ENCODE measurements around the gene SMCO4.
A peak's percentile ranks its signal among the peaks of the same experiment; 100 is the strongest.

SMCO4 gene

DNA sequence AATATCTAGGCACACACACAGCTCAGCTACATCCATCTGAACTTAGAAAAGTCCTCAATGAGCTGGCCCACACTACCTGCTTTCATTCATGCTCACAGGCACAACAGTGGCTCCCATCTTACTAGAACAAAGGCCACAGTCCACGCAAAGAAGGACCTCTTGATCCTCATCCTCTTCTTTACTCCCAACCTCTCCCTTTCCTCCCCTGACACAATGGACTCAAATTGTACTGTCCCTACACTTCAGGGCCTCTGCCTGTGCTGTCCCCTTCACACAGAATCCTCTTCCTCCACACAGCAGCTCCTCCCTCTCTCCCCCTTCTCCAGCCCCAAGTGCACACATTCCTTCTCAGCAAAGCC is 12.7 kb downstream of the SMCO4 start:
- no peak overlapping the region for H3K4me3 ChIP-seq (ENCODE audit: insufficient read depth in 1 of 2, low read depth in 1 of 2, low read length in 2 of 2)
- H3K27ac ChIP-seq (ENCODE audit: low read length, poor library complexity, severe bottlenecking): peak overlapping the region; percentile 56
- no peak overlapping the region for H2BK15ac ChIP-seq (ENCODE audit: low read depth, poor library complexity, severe bottlenecking)
- H4K8ac ChIP-seq (ENCODE audit: low read length): no peak overlapping the region
- H2AK5ac ChIP-seq (ENCODE audit: low read length, severe bottlenecking): peak overlapping the region; percentile 24
- H3K9me3 ChIP-seq (ENCODE audit: control insufficient read depth, low read length): no peaks in the 10 kb centered on the region
- H3K18ac ChIP-seq (ENCODE audit: low read depth in 1 of 2, low read length in 2 of 2): no peak overlapping the region
- peaks cover 0 to 4% of the 10 kb centered on the region in 2 experiments for H3K36me3 ChIP-seq (ENCODE audit: control insufficient read depth in 1 of 2, insufficient read depth in 2 of 2, low read depth in 1 of 2, low read length in 2 of 2)
- H3K79me1 ChIP-seq (replicated peaks; ENCODE audit: low read length, poor library complexity, severe bottlenecking): peaks cover 48% of the 10 kb centered on the region
- no peak overlapping the region for H3K4me2 ChIP-seq (ENCODE audit: low read length, poor library complexity, severe bottlenecking)
- no peak overlapping the region for H3K9ac ChIP-seq (ENCODE audit: low read length)
- no peak overlapping the region for H2BK5ac ChIP-seq (ENCODE audit: low read depth, low read length, poor library complexity, severe bottlenecking)
- H3K14ac ChIP-seq (ENCODE audit: low read length in 2 of 2): no peak overlapping the region
- no peak overlapping the region for H3K4ac ChIP-seq (ENCODE audit: low read depth in 1 of 2, low read length in 2 of 2)
- peaks cover 21% of the 10 kb centered on the region for H3K4me1 ChIP-seq (ENCODE audit: control insufficient read depth, insufficient read depth, low read depth, low read length)
- H2BK12ac ChIP-seq (ENCODE audit: low read length in 2 of 2): no peak overlapping the region
- no peak overlapping the region for H2BK120ac ChIP-seq (ENCODE audit: low read depth, low read length)
- DNase-seq: no peak
- no peak overlapping the region for H2AFZ ChIP-seq (ENCODE audit: low read depth, low read length)
- 96% methylated on average over 1 of the region's 1 CpG for WGBS
- no peak overlapping the region for H4K91ac ChIP-seq (ENCODE audit: low read length)
- H3K27me3 ChIP-seq (ENCODE audit: control insufficient read depth in 1 of 2, insufficient read depth in 1 of 2, low read length in 2 of 2): no peaks in the 10 kb centered on the region
- H3K23ac ChIP-seq (ENCODE audit: low read length in 2 of 2): no peak overlapping the region

DNA sequence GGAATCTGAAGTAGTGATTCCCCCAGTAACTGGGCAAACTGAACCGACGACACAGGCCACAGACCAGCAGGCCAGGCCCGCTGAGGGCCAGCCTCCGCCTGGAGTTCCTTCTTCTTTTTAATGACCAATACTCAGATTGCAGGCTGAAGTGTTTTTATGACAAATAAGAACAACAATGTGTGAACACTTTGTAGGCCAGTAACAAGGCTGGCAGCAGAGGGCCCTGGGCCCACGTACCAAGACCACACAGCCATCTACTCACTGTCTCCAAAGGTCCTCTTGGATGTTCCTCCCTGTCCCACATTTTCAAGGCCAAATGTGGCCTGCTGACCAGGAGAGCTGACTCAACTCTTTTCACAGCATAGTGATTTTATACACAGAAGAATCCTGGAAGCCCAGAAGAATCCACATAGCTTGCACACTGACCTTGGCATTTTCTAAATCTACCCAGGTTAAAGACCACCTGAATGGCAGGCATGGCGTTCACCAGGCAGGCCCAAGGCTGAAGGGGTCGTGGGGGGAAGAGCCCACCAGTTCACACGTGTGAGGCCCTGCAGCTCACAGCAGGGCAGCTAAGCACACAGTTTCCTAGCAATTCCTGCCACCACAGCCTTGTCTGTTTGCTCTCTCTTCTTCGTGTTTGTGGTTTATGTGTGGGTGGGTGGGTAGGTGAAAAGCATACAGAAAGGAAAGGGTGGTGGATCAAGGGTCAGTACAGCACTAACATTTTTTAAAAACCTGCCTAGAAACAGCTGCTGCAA is 13.3 kb downstream of the SMCO4 start:
- H2BK12ac ChIP-seq (ENCODE audit: low read length in 2 of 2): no peak overlapping the region
- H2BK5ac ChIP-seq (ENCODE audit: low read depth, low read length, poor library complexity, severe bottlenecking): no peak overlapping the region
- 84% methylated on average over 7 of the region's 9 CpGs for WGBS

DNA sequence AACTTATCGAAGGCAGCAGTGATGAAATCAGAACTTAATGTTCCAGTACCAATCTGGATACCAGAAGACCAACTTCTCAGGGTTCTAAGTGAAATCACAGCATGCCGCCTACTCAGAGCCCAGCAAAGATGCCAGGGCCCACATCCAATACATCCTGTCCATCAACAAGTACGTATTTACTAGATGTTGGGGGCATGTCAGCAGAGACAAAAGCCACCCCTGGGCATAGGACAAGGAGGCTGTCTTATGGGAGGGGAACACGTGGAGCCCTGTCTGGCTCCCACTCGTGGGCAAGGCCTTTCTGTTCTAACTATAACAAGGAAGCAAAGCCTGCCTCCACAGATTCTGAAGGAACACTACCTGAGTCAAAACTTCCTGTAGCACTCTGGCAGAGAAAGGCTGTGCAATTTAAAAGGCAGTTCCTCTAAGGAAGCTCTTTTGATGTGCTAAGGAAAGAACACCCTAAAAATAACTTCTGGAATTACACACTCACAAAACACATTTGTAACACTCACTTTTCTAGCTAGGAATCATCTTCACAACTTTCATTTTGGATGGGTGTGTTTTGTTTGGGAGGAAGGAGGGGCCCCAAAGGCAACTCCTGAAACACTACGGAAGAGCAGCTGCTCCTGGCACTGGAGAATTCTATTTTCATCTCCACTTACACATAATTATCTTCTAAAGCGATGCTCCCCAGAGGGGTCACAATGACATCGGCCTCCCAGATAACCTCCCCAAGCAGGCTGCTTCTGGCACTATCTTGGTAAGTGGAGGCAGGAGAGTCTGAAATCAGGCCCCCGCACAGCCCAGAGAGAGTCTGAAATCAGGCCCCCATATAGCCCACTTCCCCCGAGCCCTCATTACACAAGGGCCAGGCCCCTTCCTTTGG is 14.2 kb downstream of the SMCO4 start:
- Histone ChIP-seq H3K4me2 (ENCODE audit: low read length, poor library complexity, severe bottlenecking) (no peak overlapping the region), H3K9ac (ENCODE audit: low read length) (peak overlapping the region; percentile 42), H2AK5ac (ENCODE audit: low read length, severe bottlenecking) (peak overlapping the region; percentile 68), H3K4me1 (ENCODE audit: control insufficient read depth, insufficient read depth, low read depth, low read length) (peaks cover 27% of the 10 kb centered on the region), H3K27me3 (ENCODE audit: control insufficient read depth in 1 of 2, insufficient read depth in 1 of 2, low read length in 2 of 2) (no peaks in the 10 kb centered on the region), H3K18ac (ENCODE audit: low read depth in 1 of 2, low read length in 2 of 2) (peak overlapping the region in 1 of 2 experiments; percentile 28), H2BK120ac (ENCODE audit: low read depth, low read length) (no peak overlapping the region), H3K14ac (ENCODE audit: low read length in 2 of 2) (no peak overlapping the region), H3K36me3 (ENCODE audit: control insufficient read depth in 1 of 2, insufficient read depth in 2 of 2, low read depth in 1 of 2, low read length in 2 of 2) (no peaks in the 10 kb centered on the region), H3K4me3 (ENCODE audit: insufficient read depth in 1 of 2, low read depth in 1 of 2, low read length in 2 of 2) (no peak overlapping the region), H4K91ac (ENCODE audit: low read length) (no peak overlapping the region), H2AFZ (ENCODE audit: low read depth, low read length) (no peak overlapping the region), H3K27ac (ENCODE audit: low read length, poor library complexity, severe bottlenecking) (peak overlapping the region; percentile 56), H3K9me3 (ENCODE audit: control insufficient read depth, low read length) (no peaks in the 10 kb centered on the region), H2BK5ac (ENCODE audit: low read depth, low read length, poor library complexity, severe bottlenecking) (no peak overlapping the region), H3K79me1 (replicated peaks; ENCODE audit: low read length, poor library complexity, severe bottlenecking) (peaks cover 47% of the 10 kb centered on the region), H2BK15ac (ENCODE audit: low read depth, poor library complexity, severe bottlenecking) (no peak overlapping the region), H3K23ac (ENCODE audit: low read length in 2 of 2) (peak overlapping the region in 1 of 2 experiments; percentile 67), H2BK12ac (ENCODE audit: low read length in 2 of 2) (no peak overlapping the region), H4K8ac (ENCODE audit: low read length) (no peak overlapping the region), H3K4ac (ENCODE audit: low read depth in 1 of 2, low read length in 2 of 2) (no peak overlapping the region)
- 84% methylated on average over 9 of the region's 10 CpGs for WGBS
- DNase-seq: no peak

More for the DNA sequence above, 13.3 kb downstream of the SMCO4 start:
- Histone ChIP-seq H3K36me3 (ENCODE audit: control insufficient read depth in 1 of 2, insufficient read depth in 2 of 2, low read depth in 1 of 2, low read length in 2 of 2) (no peaks in the 10 kb centered on the region), H3K23ac (ENCODE audit: low read length in 2 of 2) (no peak overlapping the region), H3K27ac (ENCODE audit: low read length, poor library complexity, severe bottlenecking) (peak overlapping the region; percentile 56), H4K91ac (ENCODE audit: low read length) (no peak overlapping the region), H3K4ac (ENCODE audit: low read depth in 1 of 2, low read length in 2 of 2) (no peak overlapping the region), H4K8ac (ENCODE audit: low read length) (no peak overlapping the region), H2BK120ac (ENCODE audit: low read depth, low read length) (no peak overlapping the region), H3K79me1 (replicated peaks; ENCODE audit: low read length, poor library complexity, severe bottlenecking) (peaks cover 47% of the 10 kb centered on the region), H3K18ac (ENCODE audit: low read depth in 1 of 2, low read length in 2 of 2) (peak overlapping the region in 1 of 2 experiments; percentile 70), H3K9me3 (ENCODE audit: control insufficient read depth, low read length) (no peaks in the 10 kb centered on the region), H2BK15ac (ENCODE audit: low read depth, poor library complexity, severe bottlenecking) (no peak overlapping the region), H3K27me3 (ENCODE audit: control insufficient read depth in 1 of 2, insufficient read depth in 1 of 2, low read length in 2 of 2) (no peaks in the 10 kb centered on the region), H2AFZ (ENCODE audit: low read depth, low read length) (no peak overlapping the region), H2AK5ac (ENCODE audit: low read length, severe bottlenecking) (no peak overlapping the region), H3K4me3 (ENCODE audit: insufficient read depth in 1 of 2, low read depth in 1 of 2, low read length in 2 of 2) (no peak overlapping the region), H3K4me2 (ENCODE audit: low read length, poor library complexity, severe bottlenecking) (no peak overlapping the region), H3K9ac (ENCODE audit: low read length) (peak overlapping the region; percentile 42), H3K14ac (ENCODE audit: low read length in 2 of 2) (peak overlapping the region in 1 of 2 experiments; percentile 84), H3K4me1 (ENCODE audit: control insufficient read depth, insufficient read depth, low read depth, low read length) (peaks cover 23% of the 10 kb centered on the region)
- DNase-seq: peak; percentile 28

DNA sequence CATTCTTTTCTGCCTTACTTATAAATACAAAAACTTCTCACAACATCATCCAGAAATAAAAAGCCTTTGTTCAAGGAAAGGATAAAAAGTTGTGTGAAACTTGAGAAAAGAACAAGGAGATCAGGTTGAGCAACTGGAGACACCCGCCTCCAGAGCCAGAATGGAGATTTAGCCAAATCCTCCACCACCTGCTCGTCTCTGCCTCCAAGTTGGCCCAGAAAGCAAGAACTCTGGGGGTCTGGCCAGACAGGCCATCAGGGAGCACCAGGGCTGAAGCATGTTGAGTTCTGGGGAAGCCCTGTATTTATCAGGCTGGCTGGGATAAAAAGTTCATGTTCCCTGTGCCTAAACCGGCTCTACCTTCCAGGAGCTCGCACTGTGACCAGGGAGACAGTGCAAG is 14.9 kb downstream of the SMCO4 start:
- no peak overlapping the region for H3K27ac ChIP-seq (ENCODE audit: low read length, poor library complexity, severe bottlenecking)
- no peak for DNase-seq
- no peak overlapping the region for H3K9ac ChIP-seq (ENCODE audit: low read length)
- no peak overlapping the region for H2BK5ac ChIP-seq (ENCODE audit: low read depth, low read length, poor library complexity, severe bottlenecking)
- H3K14ac ChIP-seq (ENCODE audit: low read length in 2 of 2): no peak overlapping the region
- H3K4me1 ChIP-seq (ENCODE audit: control insufficient read depth, insufficient read depth, low read depth, low read length): peaks cover 27% of the 10 kb centered on the region
- no peak overlapping the region for H4K91ac ChIP-seq (ENCODE audit: low read length)
- H2BK120ac ChIP-seq (ENCODE audit: low read depth, low read length): no peak overlapping the region
- peak overlapping the region; percentile 61 for H2AK5ac ChIP-seq (ENCODE audit: low read length, severe bottlenecking)
- H3K4ac ChIP-seq (ENCODE audit: low read depth in 1 of 2, low read length in 2 of 2): no peak overlapping the region
- no peak overlapping the region for H3K18ac ChIP-seq (ENCODE audit: low read depth in 1 of 2, low read length in 2 of 2)
- H3K4me3 ChIP-seq (ENCODE audit: insufficient read depth in 1 of 2, low read depth in 1 of 2, low read length in 2 of 2): no peak overlapping the region
- WGBS: 91% methylated on average over 2 of the region's 4 CpGs
- peaks cover 44% of the 10 kb centered on the region for H3K79me1 ChIP-seq (replicated peaks; ENCODE audit: low read length, poor library complexity, severe bottlenecking)
- H3K9me3 ChIP-seq (ENCODE audit: control insufficient read depth, low read length): no peaks in the 10 kb centered on the region
- peak overlapping the region; percentile 38 for H4K8ac ChIP-seq (ENCODE audit: low read length)
- no peaks in the 10 kb centered on the region for H3K36me3 ChIP-seq (ENCODE audit: control insufficient read depth in 1 of 2, insufficient read depth in 2 of 2, low read depth in 1 of 2, low read length in 2 of 2)
- no peak overlapping the region for H3K4me2 ChIP-seq (ENCODE audit: low read length, poor library complexity, severe bottlenecking)
- H2AFZ ChIP-seq (ENCODE audit: low read depth, low read length): no peak overlapping the region
- no peaks in the 10 kb centered on the region for H3K27me3 ChIP-seq (ENCODE audit: control insufficient read depth in 1 of 2, insufficient read depth in 1 of 2, low read length in 2 of 2)
- H3K23ac ChIP-seq (ENCODE audit: low read length in 2 of 2): no peak overlapping the region
- H2BK15ac ChIP-seq (ENCODE audit: low read depth, poor library complexity, severe bottlenecking): no peak overlapping the region
- H2BK12ac ChIP-seq (ENCODE audit: low read length in 2 of 2): no peak overlapping the region

Measured in mesenchymal stem cell (in vitro differentiated cells and primary cell).